Calu3 (cell line): ENCODE results near the gene USP37. TPM values are rescaled to one million over a fixed set of nuclear protein-coding genes. Genes with fewer than 3 reads are reported as not detected.

Experiments
- Bru-seq: library from RNA; stranded (reverse); fragments of 400-500 nt; gene quantifications from one replicate; lab custom pipeline; 2021; lab: Mats Ljungman, UMichigan
- BruChase-seq, 2 experiments: library from RNA; stranded (reverse); fragments of 400-500 nt; gene quantifications; one replicate each; lab custom pipeline; 2021; lab: Mats Ljungman, UMichigan
- BruUV-seq: library from RNA; stranded (reverse); fragments of 400-500 nt; replicated peaks from 2 replicates; lab custom pipeline; 2021; lab: Mats Ljungman, UMichigan
- CTCF ChIA-PET: fragments of 300-600 bp; sonication (Branson Sonifier 250); formaldehyde crosslinking; loops from one replicate; lab custom pipeline; 2022; ENCODE audit warnings: antibody characterized with exemption; lab: Charles Lee
- DNase-seq: peaks from one replicate; pipeline ENCODE4 v3.0.0; 2022
- H3K27ac Mint-ChIP-seq: one replicate; pipeline ENCODE4 v1.8.0; 2022; ENCODE audit warnings: mixed read lengths; ENCODE audit not compliant: unreplicated experiment
- H3K27me3 Mint-ChIP-seq: one replicate; pipeline ENCODE4 v1.8.0; 2022; ENCODE audit warnings: mixed read lengths; ENCODE audit not compliant: unreplicated experiment
- H3K36me3 Mint-ChIP-seq: one replicate; pipeline ENCODE4 v1.8.0; 2022; ENCODE audit warnings: mild to moderate bottlenecking, moderate library complexity, mixed read lengths; ENCODE audit not compliant: insufficient read depth, unreplicated experiment
- H3K4me1 Mint-ChIP-seq: one replicate; pipeline ENCODE4 v1.8.0; 2022; ENCODE audit warnings: mild to moderate bottlenecking, low read depth, mixed read lengths; ENCODE audit not compliant: unreplicated experiment
- H3K4me3 Mint-ChIP-seq: one replicate; pipeline ENCODE4 v1.8.0; 2022; ENCODE audit warnings: mild to moderate bottlenecking, low read depth, moderate library complexity, mixed read lengths; ENCODE audit not compliant: unreplicated experiment
- H3K9me3 Mint-ChIP-seq: one replicate; pipeline ENCODE4 v1.8.0; 2022; ENCODE audit warnings: low read depth, mixed read lengths; ENCODE audit not compliant: unreplicated experiment
- intact Hi-C: fragments of 100-400 bp; cut with micrococcal nuclease; formaldehyde crosslinking; loops from one replicate; pipeline ENCODE4 v1.10.0; 2022; ENCODE audit not compliant: unreplicated experiment
- long read RNA-seq: library from polyadenylated mRNA; stranded (forward); transcript quantifications from one replicate; pipeline ENCODE4 v2.0.0, GENCODE V29; 2022
- total RNA-seq: library from RNA; stranded (reverse); gene quantifications from 2 replicates; pipeline ENCODE4 v1.2.3, GENCODE V29; 2022
- TF ChIP-seq, protein P1 (sequence below): fragments of 200-600 bp; IDR thresholded peaks from one replicate; pipeline ENCODE4 v1.8.0; 2022; ENCODE audit warnings: antibody characterized with exemption; ENCODE audit not compliant: unreplicated experiment

Gene USP37, protein sequence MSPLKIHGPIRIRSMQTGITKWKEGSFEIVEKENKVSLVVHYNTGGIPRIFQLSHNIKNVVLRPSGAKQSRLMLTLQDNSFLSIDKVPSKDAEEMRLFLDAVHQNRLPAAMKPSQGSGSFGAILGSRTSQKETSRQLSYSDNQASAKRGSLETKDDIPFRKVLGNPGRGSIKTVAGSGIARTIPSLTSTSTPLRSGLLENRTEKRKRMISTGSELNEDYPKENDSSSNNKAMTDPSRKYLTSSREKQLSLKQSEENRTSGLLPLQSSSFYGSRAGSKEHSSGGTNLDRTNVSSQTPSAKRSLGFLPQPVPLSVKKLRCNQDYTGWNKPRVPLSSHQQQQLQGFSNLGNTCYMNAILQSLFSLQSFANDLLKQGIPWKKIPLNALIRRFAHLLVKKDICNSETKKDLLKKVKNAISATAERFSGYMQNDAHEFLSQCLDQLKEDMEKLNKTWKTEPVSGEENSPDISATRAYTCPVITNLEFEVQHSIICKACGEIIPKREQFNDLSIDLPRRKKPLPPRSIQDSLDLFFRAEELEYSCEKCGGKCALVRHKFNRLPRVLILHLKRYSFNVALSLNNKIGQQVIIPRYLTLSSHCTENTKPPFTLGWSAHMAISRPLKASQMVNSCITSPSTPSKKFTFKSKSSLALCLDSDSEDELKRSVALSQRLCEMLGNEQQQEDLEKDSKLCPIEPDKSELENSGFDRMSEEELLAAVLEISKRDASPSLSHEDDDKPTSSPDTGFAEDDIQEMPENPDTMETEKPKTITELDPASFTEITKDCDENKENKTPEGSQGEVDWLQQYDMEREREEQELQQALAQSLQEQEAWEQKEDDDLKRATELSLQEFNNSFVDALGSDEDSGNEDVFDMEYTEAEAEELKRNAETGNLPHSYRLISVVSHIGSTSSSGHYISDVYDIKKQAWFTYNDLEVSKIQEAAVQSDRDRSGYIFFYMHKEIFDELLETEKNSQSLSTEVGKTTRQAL
- 18.5 and 27.5 TPM in 2 replicates for total RNA-seq
- percentile 78 among the genes with signal in this experiment for Bru-seq, nascent RNA
- BruChase-seq, experiment 1, labeled RNA remaining after a 6-hour chase, result percentile 66 among the genes with signal in this experiment
- percentile 76 among the genes with signal in this experiment for BruChase-seq, experiment 2, labeled RNA remaining after a 2-hour chase
- long read RNA-seq, partial matches to known transcripts, result 1 of 3 reads
- long read RNA-seq, other reads (novel, unspliced or antisense), result 2 of 3 reads

- DNase-seq, result peak; percentile 100
- peaks cover 29% of the 10 kb centered on the region for H3K4me1 Mint-ChIP-seq
- peak within 1 kb of the TSS; percentile 89 for H3K27ac Mint-ChIP-seq
- H3K27me3 Mint-ChIP-seq, result no peaks in the 10 kb centered on the region
- peaks cover 66% of the 10 kb centered on the region for H3K36me3 Mint-ChIP-seq
- intact Hi-C loops, result no loop called here
- BruUV-seq, result no TSS peak
- CTCF ChIA-PET, result no interaction called here
- peak within 1 kb of the TSS; percentile 77 for H3K4me3 Mint-ChIP-seq
- no peaks in the 10 kb centered on the region for H3K9me3 Mint-ChIP-seq
- TF ChIP-seq, protein P1, sequence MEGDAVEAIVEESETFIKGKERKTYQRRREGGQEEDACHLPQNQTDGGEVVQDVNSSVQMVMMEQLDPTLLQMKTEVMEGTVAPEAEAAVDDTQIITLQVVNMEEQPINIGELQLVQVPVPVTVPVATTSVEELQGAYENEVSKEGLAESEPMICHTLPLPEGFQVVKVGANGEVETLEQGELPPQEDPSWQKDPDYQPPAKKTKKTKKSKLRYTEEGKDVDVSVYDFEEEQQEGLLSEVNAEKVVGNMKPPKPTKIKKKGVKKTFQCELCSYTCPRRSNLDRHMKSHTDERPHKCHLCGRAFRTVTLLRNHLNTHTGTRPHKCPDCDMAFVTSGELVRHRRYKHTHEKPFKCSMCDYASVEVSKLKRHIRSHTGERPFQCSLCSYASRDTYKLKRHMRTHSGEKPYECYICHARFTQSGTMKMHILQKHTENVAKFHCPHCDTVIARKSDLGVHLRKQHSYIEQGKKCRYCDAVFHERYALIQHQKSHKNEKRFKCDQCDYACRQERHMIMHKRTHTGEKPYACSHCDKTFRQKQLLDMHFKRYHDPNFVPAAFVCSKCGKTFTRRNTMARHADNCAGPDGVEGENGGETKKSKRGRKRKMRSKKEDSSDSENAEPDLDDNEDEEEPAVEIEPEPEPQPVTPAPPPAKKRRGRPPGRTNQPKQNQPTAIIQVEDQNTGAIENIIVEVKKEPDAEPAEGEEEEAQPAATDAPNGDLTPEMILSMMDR, result no peak
Observed at GRCh38 chr2:218568190-218569037, at the start of gene USP37, which contains the start of gene CNOT9. USP37 (minus strand) TSS chr2:218568351; CDS start chr2:218558653, 9,698 bp downstream. CNOT9 (plus strand) TSS chr2:218568839; CDS start chr2:218568955, 116 bp downstream.

DNA sequence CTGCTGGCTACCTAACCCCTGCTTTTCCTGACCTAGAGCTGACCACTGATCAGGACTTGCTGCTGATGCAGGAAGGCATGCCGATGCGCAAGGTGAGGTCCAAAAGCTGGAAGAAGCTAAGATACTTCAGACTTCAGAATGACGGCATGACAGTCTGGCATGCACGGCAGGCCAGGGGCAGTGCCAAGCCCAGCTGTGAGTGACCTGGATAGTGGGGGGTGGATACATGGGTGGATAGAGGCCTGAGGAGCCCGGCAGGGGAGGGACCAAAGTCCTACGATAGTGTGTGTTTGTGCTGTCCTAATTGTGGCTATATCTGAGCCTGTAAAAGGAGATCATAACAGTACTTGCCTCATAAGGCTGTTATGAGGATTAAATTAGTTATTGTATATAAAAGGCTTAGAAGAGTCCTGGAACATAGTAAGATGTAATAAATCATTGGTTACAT, 47.7 kb upstream of the USP37 start:
- H3K27me3 Mint-ChIP-seq, result peaks cover 17% of the 10 kb centered on the region
- no peaks in the 10 kb centered on the region for H3K36me3 Mint-ChIP-seq
- TF ChIP-seq, protein P1, result no peak
- H3K27ac Mint-ChIP-seq, result no peak overlapping the region
- no peaks in the 10 kb centered on the region for H3K4me1 Mint-ChIP-seq
- BruUV-seq, result no TSS peak
- intact Hi-C loops, result no loop called here
- CTCF ChIA-PET, result interaction anchor here (0.9 kb wide), 1 partner anchor 12 kb away, joined by 3 read pairs; no protein-coding TSS in a partner anchor
- no peaks in the 10 kb centered on the region for H3K9me3 Mint-ChIP-seq
- H3K4me3 Mint-ChIP-seq, result no peak overlapping the region
- no peak for DNase-seq

- no TSS peak for BruUV-seq
- Mint-ChIP-seq H3K4me3 (no peak within 1 kb of the TSS), H3K9me3 (no peaks in the 10 kb centered on the region), H3K36me3 (no peaks in the 10 kb centered on the region), H3K4me1 (peaks cover 23% of the 10 kb centered on the region), H3K27me3 (peaks cover 53% of the 10 kb centered on the region), H3K27ac (no peak within 1 kb of the TSS)
- CTCF ChIA-PET, result interaction anchor here (0.5 to 0.7 kb wide), 2 partner anchors 24 to 60 kb away, joined by 3 to 6 read pairs; no protein-coding TSS in a partner anchor
- TF ChIP-seq, protein P1, result no peak
- intact Hi-C loops, result no loop called here
- peak; percentile 5 for DNase-seq
Observed at GRCh38 chr2:218607436-218608115, 39.4 kb upstream of the USP37 start, which contains the start of gene PLCD4. PLCD4 (plus strand) TSS chr2:218607899; CDS start chr2:218615740, 7,841 bp downstream.
